HG03066 (cell line): ENCODE results near the gene TGM4.
A peak's percentile ranks its signal among the peaks of the same experiment; 100 is the strongest.
"Not testable (repeated sequence)": the region's sequence is repeated elsewhere in the genome, so short reads cannot be mapped to it uniquely, and the experiment has no call there.

Source experiments
- ATAC-seq: cut with Tn5 transposase; IDR thresholded peaks from one replicate; pipeline ENCODE4 v1.9.1; 2021; ENCODE audit warnings: low read depth; ENCODE audit not compliant: unreplicated experiment

TGM4 gene

GRCh38 chr3:44874308-44874707 is at the start of gene TGM4:
Gene TGM4 (plus strand): TSS chr3:44874608. CDS start chr3:44874679, 71 bp downstream.
- no peak for ATAC-seq

- no peak for ATAC-seq
Observed at GRCh38 chr3:44825264-44825925, 49.0 kb upstream of the TGM4 start.

GRCh38 chr3:44827196-44827595 is 47.2 kb upstream of the TGM4 start:
- ATAC-seq = no peak

- ATAC-seq = no peak
Observed at GRCh38 chr3:44831232-44831631, 43.2 kb upstream of the TGM4 start.

- no peak for ATAC-seq
Observed at GRCh38 chr3:44832032-44832431, 42.4 kb upstream of the TGM4 start.

- ATAC-seq = no peak
Observed at GRCh38 chr3:44832965-44833364, 41.4 kb upstream of the TGM4 start.

- no peak for ATAC-seq
Observed at GRCh38 chr3:44833394-44833793, 41.0 kb upstream of the TGM4 start.

- no peak for ATAC-seq
Observed at GRCh38 chr3:44835684-44836083, 38.7 kb upstream of the TGM4 start.

- no peak for ATAC-seq
Observed at GRCh38 chr3:44842376-44842775, 32.0 kb upstream of the TGM4 start.

GRCh38 chr3:44845528-44846520 is 28.6 kb upstream of the TGM4 start:
- ATAC-seq = no peak

GRCh38 chr3:44848634-44849033 is 25.8 kb upstream of the TGM4 start:
- no peak for ATAC-seq

GRCh38 chr3:44856663-44857062 is 17.7 kb upstream of the TGM4 start:
- ATAC-seq = not testable (repeated sequence)

- ATAC-seq = no peak
Observed at GRCh38 chr3:44860117-44860516, 14.3 kb upstream of the TGM4 start.

GRCh38 chr3:44861412-44862225 is 12.8 kb upstream of the TGM4 start, which contains the start of gene TMEM42:
Gene TMEM42 (plus strand): TSS chr3:44861912. CDS start chr3:44861925, 13 bp downstream.
- peak; percentile 86 for ATAC-seq

GRCh38 chr3:44862226-44862637 is 12.2 kb upstream of the TGM4 start:
- peak; percentile 29 for ATAC-seq

GRCh38 chr3:44865272-44866035 is 9.0 kb upstream of the TGM4 start:
- ATAC-seq = no peak

- ATAC-seq = no peak
Observed at GRCh38 chr3:44867421-44868111, 6.8 kb upstream of the TGM4 start.

- ATAC-seq = no peak
Observed at GRCh38 chr3:44870375-44871061, 3.9 kb upstream of the TGM4 start.

- no peak for ATAC-seq
Observed at GRCh38 chr3:44875596-44875995, 1.2 kb downstream of the TGM4 start.
